Measurements from ENCODE around the gene NDUFA13. TPM values are rescaled to one million over a fixed set of nuclear protein-coding genes. Genes with fewer than 3 reads are reported as not detected.

NDUFA13 gene
- total and polyA plus RNA-seq, 2 experiments from 2014 or later, result 80.4 to 615 TPM

GRCh38 chr19:19485161-19485997, 30.6 kb upstream of the NDUFA13 start:
- Histone ChIP-seq H3K4me1 (ENCODE audit: insufficient read depth) (peaks cover 64% of the 10 kb centered on the region), H3K27ac (peak overlapping the region; percentile 66), H3K4me3 (no peak overlapping the region), H2AFZ (no peak overlapping the region), H3K9me2 (replicated peaks; ENCODE audit: insufficient read depth) (no peaks in the 10 kb centered on the region), H3K9me3 (ENCODE audit: low read depth) (no peaks in the 10 kb centered on the region), H3K36me3 (replicated peaks; ENCODE audit: insufficient read depth, low read depth) (no peaks in the 10 kb centered on the region), H3K4me2 (no peak overlapping the region), H4K20me1 (ENCODE audit: insufficient read depth, poor library complexity, severe bottlenecking) (no peaks in the 10 kb centered on the region), H3K27me3 (no peaks in the 10 kb centered on the region), H3K79me2 (peaks cover 69% of the 10 kb centered on the region)
- DNase-seq (ENCODE audit: low spot score), result no peak
- 78% methylated on average over 15 of the region's 15 CpGs for WGBS (ENCODE audit: low lambda C conversion rate, missing lambda C conversion rate)
- TF ChIP-seq EZH2 (IDR thresholded peaks at IDR 0.05; ENCODE audit: borderline replicate concordance), result no peak
- TF ChIP-seq CTCF (IDR thresholded peaks at IDR 0.05; ENCODE audit: poor library complexity), result no peak
- TF ChIP-seq EZH2phosphoT487 (IDR thresholded peaks at IDR 0.05; ENCODE audit: low read depth, severe bottlenecking, unreplicated experiment), result no peak

- H3K27me3 ChIP-seq, result no peaks in the 10 kb centered on the region
- 67% methylated on average over 5 of the region's 5 CpGs for WGBS (ENCODE audit: low lambda C conversion rate, missing lambda C conversion rate)
- no peaks in the 10 kb centered on the region for H3K36me3 ChIP-seq (replicated peaks; ENCODE audit: insufficient read depth, low read depth)
- no peaks in the 10 kb centered on the region for H3K9me3 ChIP-seq (ENCODE audit: low read depth)
- TF ChIP-seq EZH2 (IDR thresholded peaks at IDR 0.05; ENCODE audit: borderline replicate concordance) (no peak), CTCF (IDR thresholded peaks at IDR 0.05; ENCODE audit: poor library complexity) (no peak), EZH2phosphoT487 (IDR thresholded peaks at IDR 0.05; ENCODE audit: low read depth, severe bottlenecking, unreplicated experiment) (no peak)
- H2AFZ ChIP-seq, result no peak overlapping the region
- H3K4me3 ChIP-seq, result no peak overlapping the region
- peaks cover 64% of the 10 kb centered on the region for H3K4me1 ChIP-seq (ENCODE audit: insufficient read depth)
- H3K9me2 ChIP-seq (replicated peaks; ENCODE audit: insufficient read depth), result no peaks in the 10 kb centered on the region
- DNase-seq (ENCODE audit: low spot score), result no peak
- peak overlapping the region; percentile 66 for H3K27ac ChIP-seq
- no peak overlapping the region for H3K4me2 ChIP-seq
- peaks cover 63% of the 10 kb centered on the region for H3K79me2 ChIP-seq
- no peaks in the 10 kb centered on the region for H4K20me1 ChIP-seq (ENCODE audit: insufficient read depth, poor library complexity, severe bottlenecking)
These were observed 30.1 kb upstream of the NDUFA13 start for GRCh38 chr19:19485998-19486290.

GRCh38 chr19:19486343-19487076, 29.5 kb upstream of the NDUFA13 start:
- no peaks in the 10 kb centered on the region for H3K36me3 ChIP-seq (replicated peaks; ENCODE audit: insufficient read depth, low read depth)
- H3K4me3 ChIP-seq, result no peak overlapping the region
- peaks cover 60% of the 10 kb centered on the region for H3K79me2 ChIP-seq
- H3K27me3 ChIP-seq, result no peaks in the 10 kb centered on the region
- no peak for DNase-seq (ENCODE audit: low spot score)
- WGBS (ENCODE audit: low lambda C conversion rate, missing lambda C conversion rate), result 75% methylated on average over 15 of the region's 15 CpGs
- TF ChIP-seq CTCF (IDR thresholded peaks at IDR 0.05; ENCODE audit: poor library complexity), result no peak
- no peak for TF ChIP-seq EZH2phosphoT487 (IDR thresholded peaks at IDR 0.05; ENCODE audit: low read depth, severe bottlenecking, unreplicated experiment)
- no peak for TF ChIP-seq EZH2 (IDR thresholded peaks at IDR 0.05; ENCODE audit: borderline replicate concordance)
- H3K9me2 ChIP-seq (replicated peaks; ENCODE audit: insufficient read depth), result no peaks in the 10 kb centered on the region
- H4K20me1 ChIP-seq (ENCODE audit: insufficient read depth, poor library complexity, severe bottlenecking), result no peaks in the 10 kb centered on the region
- no peak overlapping the region for H2AFZ ChIP-seq
- H3K4me1 ChIP-seq (ENCODE audit: insufficient read depth), result peaks cover 64% of the 10 kb centered on the region
- no peaks in the 10 kb centered on the region for H3K9me3 ChIP-seq (ENCODE audit: low read depth)
- H3K4me2 ChIP-seq, result no peak overlapping the region
- peak overlapping the region; percentile 66 for H3K27ac ChIP-seq

All from hepatocyte (in vitro differentiated cells).